GM10847 (cell line): Measurements from ENCODE around the gene DNAH17.

Source experiments
- POLR2A ChIP-seq: IDR thresholded peaks from 2 replicates; pipeline ENCODE4 v1.6.1; 2011; ENCODE audit not compliant: insufficient read length; ENCODE audit errors: extremely low read depth

DNAH17 gene

GRCh38 chr17:78383725-78384471, 193.3 kb downstream of the DNAH17 start:
- no peak for TF ChIP-seq POLR2A

DNA sequence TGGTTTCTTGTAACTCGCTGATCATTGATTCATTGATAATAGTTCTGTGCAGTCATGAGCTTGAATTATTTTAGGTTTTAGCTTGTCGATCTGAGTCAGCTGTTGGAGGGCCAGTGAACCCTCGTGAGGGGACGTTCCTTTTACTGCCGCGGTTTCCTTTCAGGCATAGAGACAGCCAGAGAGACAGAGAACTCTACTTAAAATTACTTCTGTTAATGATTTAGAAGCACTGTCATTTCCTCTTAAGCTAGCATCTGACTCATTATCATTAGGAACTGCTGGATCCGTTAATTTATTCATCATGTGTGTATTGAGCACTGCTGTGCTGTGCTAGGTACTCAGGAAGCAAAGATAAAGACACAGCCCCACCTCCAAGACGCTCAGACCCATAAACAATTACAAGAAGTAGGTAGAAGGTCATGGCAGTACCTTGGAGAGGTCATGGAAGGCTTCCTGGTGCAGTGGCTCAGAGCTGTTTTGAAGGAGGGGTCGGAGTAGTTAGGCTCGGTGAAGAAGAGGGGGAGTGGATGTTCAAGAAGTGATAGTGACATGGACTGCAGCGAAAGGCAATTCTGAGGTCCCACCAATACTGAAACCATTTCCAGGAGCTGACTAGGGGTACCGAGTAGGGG, 195.5 kb downstream of the DNAH17 start:
- TF ChIP-seq POLR2A, result no peak

GRCh38 chr17:78380370-78380769, 196.8 kb downstream of the DNAH17 start:
- TF ChIP-seq POLR2A, result no peak

DNA sequence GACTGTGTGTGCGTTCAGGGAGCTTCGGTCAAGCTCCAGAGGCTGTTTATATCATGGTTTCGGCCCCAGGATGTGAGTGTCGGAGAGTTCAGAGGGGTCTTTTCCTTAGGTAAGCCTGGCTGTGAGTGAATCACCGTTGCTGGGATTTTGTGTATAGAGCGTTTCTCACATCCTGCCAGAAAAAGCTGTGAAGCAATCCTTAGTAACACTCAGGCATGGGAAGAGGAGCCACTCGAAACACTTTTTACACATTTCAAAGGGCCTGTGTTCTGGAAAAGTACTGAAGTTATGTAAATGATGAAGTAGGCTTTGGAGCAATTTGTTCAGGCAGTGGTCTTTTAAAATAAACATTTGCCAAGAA, 198.1 kb downstream of the DNAH17 start:
- TF ChIP-seq POLR2A, result no peak

- TF ChIP-seq POLR2A, result peak; percentile 68
Observed at GRCh38 chr17:78378225-78379130, 198.7 kb downstream of the DNAH17 start, which contains the start of gene PGS1. Gene PGS1, plus strand, starts transcription at chr17:78378649. Its CDS starts 17 bp downstream, at chr17:78378666.

DNA sequence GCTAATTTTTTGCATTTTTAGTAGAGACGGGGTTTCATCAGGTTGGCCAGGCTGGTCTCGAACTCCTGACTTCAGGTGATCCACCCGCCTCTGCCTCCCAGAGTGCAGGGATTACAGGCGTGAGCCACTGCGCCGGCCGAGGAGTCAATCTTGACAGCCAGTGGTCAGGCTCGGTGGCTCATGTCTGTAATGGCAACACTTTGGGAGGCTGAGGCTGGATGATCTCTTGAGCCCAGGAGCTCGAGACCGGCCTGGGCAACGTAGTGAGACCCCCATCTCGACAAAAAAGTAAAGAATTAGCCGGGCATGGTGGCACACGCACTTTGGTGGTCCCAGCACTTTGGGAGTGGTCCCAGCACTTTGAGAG, 199.4 kb downstream of the DNAH17 start:
- no peak for TF ChIP-seq POLR2A

DNA sequence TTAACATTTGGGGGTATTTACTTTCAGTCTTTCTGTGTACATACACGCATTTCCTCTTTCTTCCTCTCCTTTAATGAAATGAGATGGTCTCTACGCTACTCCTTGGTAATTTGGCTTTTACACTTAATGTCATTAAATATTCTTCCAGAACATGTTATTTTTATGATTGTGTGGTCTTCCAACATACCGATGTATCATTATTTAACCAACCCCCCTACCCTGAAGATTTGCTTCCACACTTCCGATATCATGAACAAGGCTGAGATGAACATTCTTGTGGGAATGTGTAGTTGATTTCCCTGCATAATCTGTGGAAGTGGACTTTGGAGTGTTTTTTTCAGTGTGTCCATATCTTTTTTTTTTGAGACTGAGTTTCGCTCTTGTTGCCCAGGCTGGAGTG, 201.0 kb downstream of the DNAH17 start:
- TF ChIP-seq POLR2A, result no peak

DNA sequence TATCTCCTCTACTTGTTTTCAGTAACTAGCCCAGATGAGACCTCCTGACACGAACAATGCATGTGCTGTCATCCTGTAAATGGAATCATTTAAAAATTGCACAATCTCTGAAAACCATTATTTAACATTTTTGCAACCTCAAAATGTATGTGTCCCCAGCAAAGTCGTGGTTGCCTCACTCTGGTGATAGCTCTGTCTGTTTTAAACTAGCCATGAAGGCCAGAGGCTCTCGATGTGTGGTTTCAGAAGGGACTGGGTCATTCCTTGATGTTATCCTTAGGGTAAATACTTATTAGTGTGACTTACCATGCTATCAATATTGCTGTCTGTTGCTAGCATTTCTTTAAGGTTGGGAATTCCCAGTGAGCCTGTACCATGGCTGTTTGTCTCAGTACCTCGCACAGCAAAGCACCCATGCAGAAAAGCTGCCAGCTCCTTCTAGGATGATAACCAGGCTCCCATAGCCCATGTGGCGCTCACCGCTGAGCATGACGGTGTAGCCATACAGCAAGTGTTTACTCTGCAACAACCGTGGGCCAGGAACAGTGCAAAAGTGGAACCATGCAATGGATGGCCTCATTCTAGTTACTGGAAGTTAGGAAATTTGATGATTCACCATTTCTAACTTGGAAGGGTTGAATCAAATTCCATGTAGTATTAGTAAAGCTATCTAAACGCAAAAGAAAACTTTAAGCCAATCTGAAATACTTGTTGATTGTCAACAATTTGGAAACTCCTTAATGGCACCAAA, 201.6 kb downstream of the DNAH17 start:
- TF ChIP-seq POLR2A, result no peak

- TF ChIP-seq POLR2A, result no peak
Observed at GRCh38 chr17:78374631-78375274, 202.4 kb downstream of the DNAH17 start.

DNA sequence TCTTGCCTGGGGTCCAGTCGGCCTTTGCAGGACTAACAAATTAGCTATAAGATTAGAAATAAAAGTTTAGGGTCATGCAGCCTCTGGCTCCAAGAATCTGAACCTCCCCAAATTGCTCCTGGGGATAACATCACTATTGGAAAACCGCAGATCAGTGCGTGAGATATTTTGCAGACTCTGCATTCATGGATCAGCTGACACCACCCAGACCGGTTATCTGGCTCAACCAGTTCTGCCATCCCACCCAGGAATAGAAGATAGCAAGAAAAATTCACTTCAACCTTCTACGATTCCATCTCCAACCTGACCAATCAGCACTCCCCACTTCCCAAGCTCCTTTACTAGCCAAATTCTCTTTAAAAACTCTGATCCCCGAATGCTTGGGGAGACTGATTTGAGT, 203.0 kb downstream of the DNAH17 start:
- no peak for TF ChIP-seq POLR2A
